Mesenchymal stem cell (in vitro differentiated cells and primary cell): Measurements from ENCODE around the gene HECTD2.

Source experiments
- DNase-seq: peaks from one replicate; pipeline ENCODE4 v3.0.0-alpha.2; 2013
- H2AFZ ChIP-seq: one replicate; pipeline ENCODE4 v1.6.1; 2013; ENCODE audit warnings: low read depth, mild to moderate bottlenecking, control low read depth, inconsistent platforms, low read length, moderate library complexity
- H2AK5ac ChIP-seq: 2 replicates; pipeline ENCODE4 v1.6.1; 2013; ENCODE audit warnings: low read length, moderate library complexity, mild to moderate bottlenecking, inconsistent platforms; ENCODE audit not compliant: severe bottlenecking
- H2BK120ac ChIP-seq: one replicate; pipeline ENCODE4 v1.6.1; 2013; ENCODE audit warnings: low read depth, mild to moderate bottlenecking, inconsistent platforms, low read length, moderate library complexity
- H2BK12ac ChIP-seq, 2 experiments: one replicate each; pipeline ENCODE4 v1.6.1; 2013; ENCODE audit warnings: inconsistent platforms in 2 of 2, low read length in 2 of 2, mild to moderate bottlenecking in 2 of 2, moderate library complexity in 2 of 2, control low read depth in 1 of 2
- H2BK15ac ChIP-seq: one replicate; pipeline ENCODE4 v1.6.1; 2013; ENCODE audit warnings: mild to moderate bottlenecking, low read depth, inconsistent platforms; ENCODE audit not compliant: poor library complexity, severe bottlenecking
- H2BK5ac ChIP-seq: 2 replicates; pipeline ENCODE4 v1.6.1; 2013; ENCODE audit warnings: low read depth, mild to moderate bottlenecking, low read length, control low read depth, inconsistent platforms; ENCODE audit not compliant: poor library complexity, severe bottlenecking
- H3K14ac ChIP-seq, 2 experiments: one replicate each; pipeline ENCODE4 v1.6.1; 2013; ENCODE audit warnings: inconsistent platforms in 2 of 2, low read length in 2 of 2, control low read depth in 1 of 2, mild to moderate bottlenecking in 1 of 2, moderate library complexity in 1 of 2
- H3K18ac ChIP-seq, 2 experiments: one replicate each; pipeline ENCODE4 v1.6.1; 2013; ENCODE audit warnings: inconsistent platforms in 2 of 2, low read length in 2 of 2, control low read depth in 1 of 2, low read depth in 1 of 2, mild to moderate bottlenecking in 1 of 2
- H3K23ac ChIP-seq, 2 experiments: one replicate each; pipeline ENCODE4 v1.6.1; 2013; ENCODE audit warnings: inconsistent platforms in 2 of 2, low read length in 2 of 2, mild to moderate bottlenecking in 2 of 2, moderate library complexity in 2 of 2, control low read depth in 1 of 2
- H3K27ac ChIP-seq: 2 replicates; pipeline ENCODE4 v1.5.1; 2013; ENCODE audit warnings: mild to moderate bottlenecking, moderate library complexity, low read length, control low read depth, inconsistent platforms; ENCODE audit not compliant: poor library complexity, severe bottlenecking
- H3K27me3 ChIP-seq, 2 experiments: 2 replicates each; pipeline versions ENCODE4 v1.6.1 to v1.7.0; 2013; ENCODE audit warnings: low read length in 2 of 2, mild to moderate bottlenecking in 2 of 2, moderate library complexity in 2 of 2, control low read depth in 1 of 2, inconsistent platforms in 1 of 2; ENCODE audit not compliant: control insufficient read depth in 1 of 2, insufficient read depth in 1 of 2
- H3K36me3 ChIP-seq, 2 experiments: 2 replicates each; pipeline versions ENCODE4 v1.6.1 to v1.7.0; 2013; ENCODE audit warnings: low read length in 2 of 2, control low read depth in 1 of 2, inconsistent platforms in 1 of 2, low read depth in 1 of 2, mild to moderate bottlenecking in 1 of 2; ENCODE audit not compliant: insufficient read depth in 2 of 2, control insufficient read depth in 1 of 2
- H3K4ac ChIP-seq, 2 experiments: one replicate each; pipeline ENCODE4 v1.6.1; 2013; ENCODE audit warnings: inconsistent platforms in 2 of 2, low read length in 2 of 2, mild to moderate bottlenecking in 2 of 2, moderate library complexity in 2 of 2, control low read depth in 1 of 2, low read depth in 1 of 2
- H3K4me1 ChIP-seq: 2 replicates; pipeline ENCODE4 v1.6.1; 2013; ENCODE audit warnings: low read depth, low read length, control low read depth; ENCODE audit not compliant: control insufficient read depth, insufficient read depth
- H3K4me2 ChIP-seq: 2 replicates; pipeline ENCODE4 v1.6.1; 2013; ENCODE audit warnings: low read length, mild to moderate bottlenecking, inconsistent platforms; ENCODE audit not compliant: poor library complexity, severe bottlenecking
- H3K4me3 ChIP-seq, 2 experiments: 2 replicates each; pipeline versions ENCODE4 v1.5.1 to v1.7.0; 2013; ENCODE audit warnings: low read length in 2 of 2, mild to moderate bottlenecking in 2 of 2, control low read depth in 1 of 2, low read depth in 1 of 2; ENCODE audit not compliant: insufficient read depth in 1 of 2
- H3K79me1 ChIP-seq: replicated peaks from 2 replicates; pipeline ENCODE4 v1.6.1; 2013; ENCODE audit warnings: mild to moderate bottlenecking, control low read depth, low read length, inconsistent platforms; ENCODE audit not compliant: poor library complexity, severe bottlenecking
- H3K9ac ChIP-seq: 2 replicates; pipeline ENCODE4 v1.7.0; 2013; ENCODE audit warnings: mild to moderate bottlenecking, low read length, moderate library complexity
- H3K9me3 ChIP-seq: 2 replicates; pipeline ENCODE4 v1.7.0; 2013; ENCODE audit warnings: mild to moderate bottlenecking, low read length; ENCODE audit not compliant: control insufficient read depth
- H4K8ac ChIP-seq: one replicate; pipeline ENCODE4 v1.6.1; 2013; ENCODE audit warnings: inconsistent platforms, mild to moderate bottlenecking, low read length, moderate library complexity
- H4K91ac ChIP-seq: one replicate; pipeline ENCODE4 v1.6.1; 2013; ENCODE audit warnings: mild to moderate bottlenecking, low read length, inconsistent platforms
- WGBS: methylation state at CpG from one replicate; pipeline ENCODE4 v1.1.7; 2013; ENCODE audit warnings: mixed read lengths; 5-methylcytosine and 5-hydroxymethylcytosine counted together

HECTD2 gene

DNA sequence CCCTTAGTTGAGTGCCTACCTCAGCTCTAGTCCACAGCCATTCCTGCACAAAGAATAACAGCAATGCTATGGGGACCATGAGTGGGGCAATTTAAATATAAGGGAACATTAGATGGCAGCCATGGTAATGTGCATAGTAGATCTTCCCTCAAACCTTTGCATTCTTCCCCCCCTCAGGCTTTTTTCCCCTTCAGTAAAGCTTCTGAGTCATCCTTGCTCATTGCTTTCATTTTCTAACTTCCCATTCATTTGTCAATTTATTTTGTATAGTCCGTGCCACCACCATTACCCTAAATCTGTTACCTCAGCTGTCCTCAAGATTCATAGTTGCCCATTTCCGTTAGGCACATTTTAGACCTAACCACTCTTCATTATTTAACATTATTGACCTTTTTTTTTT is 10.7 kb downstream of the HECTD2 start:
- Histone ChIP-seq H3K79me1 (peaks cover 2% of the 10 kb centered on the region), H2BK5ac (no peak overlapping the region), H3K4ac (no peak overlapping the region), H3K4me3 (peak overlapping the region in 1 of 2 experiments; percentile 50), H3K4me2 (no peak overlapping the region), H3K23ac (no peak overlapping the region), H3K9me3 (no peaks in the 10 kb centered on the region), H2BK15ac (no peak overlapping the region), H3K9ac (no peak overlapping the region), H2AK5ac (no peak overlapping the region), H2BK120ac (no peak overlapping the region), H3K14ac (no peak overlapping the region), H2AFZ (no peak overlapping the region), H3K27me3 (no peaks in the 10 kb centered on the region), H3K4me1 (peaks cover 2% of the 10 kb centered on the region), H4K8ac (no peak overlapping the region), H3K36me3 (no peaks in the 10 kb centered on the region), H3K18ac (no peak overlapping the region), H4K91ac (no peak overlapping the region), H2BK12ac (no peak overlapping the region), H3K27ac (no peak overlapping the region)
- 71% methylated on average over 2 of the region's 2 CpGs for WGBS
- peak; percentile 67 for DNase-seq

DNA sequence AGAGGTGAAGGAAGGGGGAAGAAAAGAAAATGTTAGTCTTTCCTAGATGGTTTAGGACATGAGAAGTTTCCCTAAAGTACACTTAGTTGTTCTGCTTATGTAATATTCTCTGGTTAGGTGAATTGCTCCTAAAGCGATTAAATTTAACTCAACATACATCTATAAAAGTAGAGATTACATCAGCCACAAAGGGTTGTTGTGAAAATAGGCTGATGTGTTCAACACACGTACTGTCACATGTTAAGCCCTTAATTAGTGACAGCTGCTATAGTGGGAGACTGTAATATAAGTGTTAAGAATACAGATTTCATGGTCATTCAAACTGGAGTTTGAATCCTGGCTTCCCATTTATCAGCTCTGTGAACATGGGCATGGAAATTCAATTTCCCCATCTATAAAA is 12.8 kb downstream of the HECTD2 start:
- Histone ChIP-seq H3K9ac (no peak overlapping the region), H3K23ac (no peak overlapping the region), H3K4me1 (peaks cover 2% of the 10 kb centered on the region), H3K18ac (no peak overlapping the region), H2BK5ac (no peak overlapping the region), H2BK15ac (no peak overlapping the region), H3K36me3 (peaks cover 0 to 4% of the 10 kb centered on the region in 2 experiments), H4K8ac (no peak overlapping the region), H3K9me3 (no peaks in the 10 kb centered on the region), H2AK5ac (no peak overlapping the region), H3K27ac (no peak overlapping the region), H3K4me3 (no peak overlapping the region), H2BK12ac (no peak overlapping the region), H2BK120ac (no peak overlapping the region), H3K4me2 (no peak overlapping the region), H2AFZ (no peak overlapping the region), H3K4ac (no peak overlapping the region), H3K14ac (no peak overlapping the region), H3K27me3 (no peaks in the 10 kb centered on the region), H4K91ac (no peak overlapping the region), H3K79me1 (peaks cover 2% of the 10 kb centered on the region)
- 86% methylated on average over 1 of the region's 2 CpGs for WGBS
- no peak for DNase-seq

GRCh38 chr10:91424016-91424415 is 13.9 kb downstream of the HECTD2 start:
- no peaks in the 10 kb centered on the region for H3K9me3 ChIP-seq
- H3K14ac ChIP-seq, result no peak overlapping the region
- WGBS, result 71% methylated on average over 2 of the region's 2 CpGs
- H2BK15ac ChIP-seq, result no peak overlapping the region
- peaks cover 2% of the 10 kb centered on the region for H3K4me1 ChIP-seq
- H3K27ac ChIP-seq, result no peak overlapping the region
- H3K36me3 ChIP-seq, result peaks cover 0 to 4% of the 10 kb centered on the region in 2 experiments
- no peak overlapping the region for H2BK120ac ChIP-seq
- H4K91ac ChIP-seq, result no peak overlapping the region
- H2AK5ac ChIP-seq, result no peak overlapping the region
- no peak for DNase-seq
- H2BK5ac ChIP-seq, result no peak overlapping the region
- H3K27me3 ChIP-seq, result no peaks in the 10 kb centered on the region
- H2BK12ac ChIP-seq, result no peak overlapping the region
- peaks cover 2% of the 10 kb centered on the region for H3K79me1 ChIP-seq
- H3K4me3 ChIP-seq, result no peak overlapping the region
- H3K4me2 ChIP-seq, result no peak overlapping the region
- no peak overlapping the region for H3K23ac ChIP-seq
- H2AFZ ChIP-seq, result no peak overlapping the region
- no peak overlapping the region for H4K8ac ChIP-seq
- no peak overlapping the region for H3K9ac ChIP-seq
- H3K4ac ChIP-seq, result no peak overlapping the region
- no peak overlapping the region for H3K18ac ChIP-seq

DNA sequence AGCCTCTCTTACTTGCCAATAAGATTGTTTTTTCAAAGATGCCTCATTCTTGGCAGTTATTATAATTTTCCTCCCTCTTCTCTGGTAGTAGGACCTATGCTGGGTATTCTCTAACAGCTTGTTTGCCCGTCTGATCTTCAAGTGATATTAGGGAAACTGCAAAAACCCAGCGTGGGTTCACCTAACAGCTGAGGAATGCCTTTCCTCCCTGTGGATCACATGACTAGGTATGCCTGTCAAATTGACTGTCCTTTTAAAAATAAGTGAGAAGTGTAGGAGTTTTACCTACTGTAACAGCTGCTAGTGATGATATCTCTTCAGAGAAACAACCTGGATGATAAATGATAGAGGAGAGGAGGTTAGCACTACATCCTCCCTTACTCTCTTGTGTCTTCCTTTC is 22.0 kb downstream of the HECTD2 start:
- no peak for DNase-seq
- H2BK12ac ChIP-seq, result no peak overlapping the region
- H3K4ac ChIP-seq, result no peak overlapping the region
- H3K4me3 ChIP-seq, result no peak overlapping the region
- no peak overlapping the region for H3K4me2 ChIP-seq
- 88% methylated on average over 2 of the region's 2 CpGs for WGBS
- H3K9me3 ChIP-seq, result no peaks in the 10 kb centered on the region
- H2BK120ac ChIP-seq, result no peak overlapping the region
- H3K9ac ChIP-seq, result no peak overlapping the region
- H2BK15ac ChIP-seq, result no peak overlapping the region
- no peak overlapping the region for H2BK5ac ChIP-seq
- no peak overlapping the region for H3K18ac ChIP-seq
- no peak overlapping the region for H4K8ac ChIP-seq
- H4K91ac ChIP-seq, result no peak overlapping the region
- H3K4me1 ChIP-seq, result no peaks in the 10 kb centered on the region
- peaks cover 0 to 15% of the 10 kb centered on the region in 2 experiments for H3K36me3 ChIP-seq
- peaks cover 14% of the 10 kb centered on the region for H3K79me1 ChIP-seq
- no peak overlapping the region for H3K27ac ChIP-seq
- H3K23ac ChIP-seq, result no peak overlapping the region
- no peak overlapping the region for H2AK5ac ChIP-seq
- H3K14ac ChIP-seq, result no peak overlapping the region
- H2AFZ ChIP-seq, result no peak overlapping the region
- H3K27me3 ChIP-seq, result no peaks in the 10 kb centered on the region
